Measurements from ENCODE around the gene BCAS3. TPM values are rescaled to one million over a fixed set of nuclear protein-coding genes. Genes with fewer than 3 reads are reported as not detected.
A peak's percentile ranks its signal among the peaks of the same experiment; 100 is the strongest.

BCAS3 gene
- total RNA-seq, 1 donor from 2014 or later: 14.5 TPM

- Histone ChIP-seq H4K20me1 (ENCODE audit: insufficient read depth, low read length) (no peaks in the 10 kb centered on the region), H3K4me2 (ENCODE audit: low read length) (no peak overlapping the region), H3K36me3 (ENCODE audit: insufficient read depth, low read length) (no peaks in the 10 kb centered on the region), H3K79me2 (ENCODE audit: insufficient read depth, low read length) (no peaks in the 10 kb centered on the region), H3K9ac (ENCODE audit: low read length) (no peak overlapping the region), H3K4me1 (ENCODE audit: insufficient read depth, low read length) (no peaks in the 10 kb centered on the region), H3K27me3 (ENCODE audit: insufficient read depth, low read length) (no peaks in the 10 kb centered on the region), H2AFZ (ENCODE audit: low read depth, low read length) (no peak overlapping the region), H3K9me3 (ENCODE audit: insufficient read depth, low read depth, low read length) (no peaks in the 10 kb centered on the region), H3K4me3 (ENCODE audit: insufficient read depth, low read depth, low read length) (no peak overlapping the region), H3K27ac (ENCODE audit: low read depth, low read length) (no peak overlapping the region)
- DNase-seq (ENCODE audit: low read depth) (no peak), FAIRE-seq (no peak)
- Mint-ChIP-seq H3K27ac (ENCODE audit: unreplicated experiment) (no peak overlapping the region), H3K4me1 (ENCODE audit: low read depth, unreplicated experiment) (peaks cover 9% of the 10 kb centered on the region), H3K36me3 (ENCODE audit: low read depth, unreplicated experiment) (peaks cover 3% of the 10 kb centered on the region), H3K9me3 (ENCODE audit: unreplicated experiment) (peaks cover 4% of the 10 kb centered on the region), H3K27me3 (ENCODE audit: low read depth, unreplicated experiment) (peaks cover 2% of the 10 kb centered on the region), H3K4me3 (ENCODE audit: unreplicated experiment) (no peak overlapping the region)
- no peak for TF ChIP-seq EZH2 (IDR thresholded peaks at IDR 0.05; ENCODE audit: insufficient read depth, low read length)
- TF ChIP-seq CTCF (IDR thresholded peaks at IDR 0.05; ENCODE audit: insufficient read depth, low read depth, low read length): no peak
Measured at GRCh38 chr17:61360318-61360943, 682.8 kb downstream of the BCAS3 start.

DNA sequence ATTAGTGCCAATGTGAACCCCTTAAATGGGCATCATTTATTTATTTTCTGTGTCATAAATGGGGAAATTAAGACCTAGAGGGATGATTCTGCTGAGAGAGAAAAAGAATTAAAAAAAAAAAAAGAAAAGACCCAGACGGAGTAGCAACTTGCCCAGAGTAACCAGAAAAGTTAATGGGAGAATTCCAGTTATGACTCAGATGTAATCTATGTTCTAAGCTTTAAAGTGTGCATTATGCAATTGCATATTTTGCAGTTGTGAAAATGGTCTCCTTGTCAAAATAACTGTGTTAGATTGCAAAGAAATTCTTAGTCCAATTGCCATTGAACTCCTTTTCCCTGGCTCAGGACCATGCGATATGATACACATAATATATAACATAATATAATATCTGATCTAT, 683.4 kb downstream of the BCAS3 start:
- peaks cover 3% of the 10 kb centered on the region for H3K36me3 Mint-ChIP-seq (ENCODE audit: low read depth, unreplicated experiment)
- H3K9me3 ChIP-seq (ENCODE audit: insufficient read depth, low read depth, low read length): no peaks in the 10 kb centered on the region
- no peak for TF ChIP-seq EZH2 (IDR thresholded peaks at IDR 0.05; ENCODE audit: insufficient read depth, low read length)
- TF ChIP-seq CTCF (IDR thresholded peaks at IDR 0.05; ENCODE audit: insufficient read depth, low read depth, low read length): no peak
- H3K79me2 ChIP-seq (ENCODE audit: insufficient read depth, low read length): no peaks in the 10 kb centered on the region
- peak; percentile 77 for DNase-seq (ENCODE audit: low read depth)
- H3K4me2 ChIP-seq (ENCODE audit: low read length): no peak overlapping the region
- no peaks in the 10 kb centered on the region for H3K4me1 ChIP-seq (ENCODE audit: insufficient read depth, low read length)
- FAIRE-seq: no peak
- H3K9ac ChIP-seq (ENCODE audit: low read length): no peak overlapping the region
- H3K27ac Mint-ChIP-seq (ENCODE audit: unreplicated experiment): no peak overlapping the region
- no peak overlapping the region for H3K4me3 ChIP-seq (ENCODE audit: insufficient read depth, low read depth, low read length)
- H4K20me1 ChIP-seq (ENCODE audit: insufficient read depth, low read length): no peaks in the 10 kb centered on the region
- no peak overlapping the region for H2AFZ ChIP-seq (ENCODE audit: low read depth, low read length)
- H3K9me3 Mint-ChIP-seq (ENCODE audit: unreplicated experiment): peaks cover 7% of the 10 kb centered on the region
- peaks cover 5% of the 10 kb centered on the region for H3K27me3 Mint-ChIP-seq (ENCODE audit: low read depth, unreplicated experiment)
- H3K4me3 Mint-ChIP-seq (ENCODE audit: unreplicated experiment): no peak overlapping the region
- H3K27ac ChIP-seq (ENCODE audit: low read depth, low read length): no peak overlapping the region
- H3K27me3 ChIP-seq (ENCODE audit: insufficient read depth, low read length): no peaks in the 10 kb centered on the region
- no peaks in the 10 kb centered on the region for H3K36me3 ChIP-seq (ENCODE audit: insufficient read depth, low read length)
- peaks cover 9% of the 10 kb centered on the region for H3K4me1 Mint-ChIP-seq (ENCODE audit: low read depth, unreplicated experiment)

DNA sequence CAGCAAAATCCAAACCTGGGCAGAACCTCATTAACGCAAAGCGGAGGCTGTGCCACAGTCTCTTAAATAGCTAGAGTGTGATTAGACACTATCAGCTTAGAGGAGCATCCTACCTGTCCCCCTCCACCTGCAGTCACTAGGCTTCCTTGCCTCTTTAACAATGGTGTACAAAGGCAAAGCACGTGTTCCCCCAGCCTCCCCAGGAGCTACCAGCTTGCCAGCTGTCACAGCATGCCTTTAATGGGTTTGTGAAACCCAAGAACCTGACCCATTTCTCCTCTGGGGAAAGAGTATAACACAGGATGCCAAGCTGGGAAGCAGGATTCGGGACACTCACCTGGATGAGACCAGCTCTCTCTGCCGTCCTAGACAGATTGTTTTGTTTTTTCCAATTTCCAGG, 684.7 kb downstream of the BCAS3 start:
- TF ChIP-seq CTCF (IDR thresholded peaks at IDR 0.05; ENCODE audit: insufficient read depth, low read depth, low read length) (no peak), EZH2 (IDR thresholded peaks at IDR 0.05; ENCODE audit: insufficient read depth, low read length) (no peak)

More for the DNA sequence above, 684.7 kb downstream of the BCAS3 start:
- DNase-seq (ENCODE audit: low read depth): no peak
- Histone ChIP-seq H3K4me1 (ENCODE audit: insufficient read depth, low read length) (no peaks in the 10 kb centered on the region), H3K27me3 (ENCODE audit: insufficient read depth, low read length) (no peaks in the 10 kb centered on the region), H3K4me2 (ENCODE audit: low read length) (no peak overlapping the region), H4K20me1 (ENCODE audit: insufficient read depth, low read length) (no peaks in the 10 kb centered on the region), H3K9ac (ENCODE audit: low read length) (no peak overlapping the region), H3K9me3 (ENCODE audit: insufficient read depth, low read depth, low read length) (no peaks in the 10 kb centered on the region), H3K79me2 (ENCODE audit: insufficient read depth, low read length) (no peaks in the 10 kb centered on the region), H3K4me3 (ENCODE audit: insufficient read depth, low read depth, low read length) (no peak overlapping the region), H3K27ac (ENCODE audit: low read depth, low read length) (no peak overlapping the region), H2AFZ (ENCODE audit: low read depth, low read length) (no peak overlapping the region), H3K36me3 (ENCODE audit: insufficient read depth, low read length) (no peaks in the 10 kb centered on the region)
- Mint-ChIP-seq H3K4me3 (ENCODE audit: unreplicated experiment) (no peak overlapping the region), H3K27ac (ENCODE audit: unreplicated experiment) (no peak overlapping the region), H3K36me3 (ENCODE audit: low read depth, unreplicated experiment) (peaks cover 3% of the 10 kb centered on the region), H3K9me3 (ENCODE audit: unreplicated experiment) (peaks cover 7% of the 10 kb centered on the region), H3K27me3 (ENCODE audit: low read depth, unreplicated experiment) (peaks cover 12% of the 10 kb centered on the region), H3K4me1 (ENCODE audit: low read depth, unreplicated experiment) (peaks cover 5% of the 10 kb centered on the region)
- no peak for FAIRE-seq
